HG03064 (cell line): ENCODE results near the gene NECTIN4.

ENCODE experiments used
- ATAC-seq: cut with Tn5 transposase; IDR thresholded peaks from one replicate; pipeline ENCODE4 v1.9.1; 2021; ENCODE audit warnings: low read depth; ENCODE audit not compliant: unreplicated experiment

Gene NECTIN4

GRCh38 chr1:161083748-161084596 is 5.4 kb downstream of the NECTIN4 start:
- no peak for ATAC-seq

- no peak for ATAC-seq
Measured at GRCh38 chr1:161082996-161083747, 6.2 kb downstream of the NECTIN4 start.

GRCh38 chr1:161082483-161082882 is 6.9 kb downstream of the NECTIN4 start:
- no peak for ATAC-seq

- ATAC-seq: no peak
Measured at GRCh38 chr1:161081519-161081918, 7.8 kb downstream of the NECTIN4 start.

GRCh38 chr1:161080441-161081405 is 8.6 kb downstream of the NECTIN4 start:
- no peak for ATAC-seq

- ATAC-seq: no peak
Measured at GRCh38 chr1:161079436-161080110, 9.8 kb downstream of the NECTIN4 start.

- no peak for ATAC-seq
Measured at GRCh38 chr1:161077426-161077825, 11.9 kb downstream of the NECTIN4 start.

GRCh38 chr1:161076410-161076809 is 12.9 kb downstream of the NECTIN4 start:
- ATAC-seq: no peak

- ATAC-seq: no peak
Measured at GRCh38 chr1:161074676-161075368, 14.5 kb downstream of the NECTIN4 start.

GRCh38 chr1:161073474-161074121 is 15.8 kb downstream of the NECTIN4 start:
- no peak for ATAC-seq

GRCh38 chr1:161072751-161073449 is 16.5 kb downstream of the NECTIN4 start:
- no peak for ATAC-seq

GRCh38 chr1:161071886-161072371 is 17.4 kb downstream of the NECTIN4 start:
- ATAC-seq: no peak

- ATAC-seq: no peak
Measured at GRCh38 chr1:161070761-161071160, 18.6 kb downstream of the NECTIN4 start.

GRCh38 chr1:161069731-161070270 is 19.6 kb downstream of the NECTIN4 start, which contains the start of gene ARHGAP30:
Gene ARHGAP30, minus strand, starts transcription at chr1:161069891. Its CDS starts 267 bp downstream, at chr1:161069624.
- peak; percentile 69 for ATAC-seq

- no peak for ATAC-seq
Measured at GRCh38 chr1:161069241-161069640, 20.1 kb downstream of the NECTIN4 start.

- peak; percentile 49 for ATAC-seq
Measured at GRCh38 chr1:161068306-161069234, 20.8 kb downstream of the NECTIN4 start.

- ATAC-seq: no peak
Measured at GRCh38 chr1:161066694-161067093, 22.7 kb downstream of the NECTIN4 start.
